GM19193 (cell line): ENCODE results near the gene FUOM.

ENCODE experiments used
- POLR2A ChIP-seq: IDR thresholded peaks from 4 replicates; pipeline ENCODE4 v1.6.1; 2011; ENCODE audit not compliant: insufficient read depth, insufficient read length; ENCODE audit errors: extremely low read depth

The FUOM gene

DNA sequence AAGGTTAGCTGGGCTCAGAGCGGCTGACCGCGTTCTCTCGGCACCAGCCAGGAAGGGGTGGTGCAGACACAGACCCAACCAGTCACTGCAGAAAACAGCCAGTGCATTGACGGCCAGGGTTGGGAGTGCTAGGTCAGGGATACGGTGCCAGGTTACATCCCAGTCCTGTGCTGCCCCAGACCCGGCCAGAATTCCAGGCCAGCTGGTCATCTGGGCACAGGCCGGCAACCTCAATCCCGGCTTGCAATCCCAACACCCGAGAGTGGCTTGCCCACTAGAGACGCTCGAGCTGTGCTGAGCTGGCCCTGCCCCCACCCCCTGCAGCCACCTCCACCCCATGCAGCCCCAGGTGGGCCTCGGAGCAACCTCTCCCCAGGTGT, 6.9 kb downstream of the FUOM start:
- no peak for TF ChIP-seq POLR2A

GRCh38 chr10:133350283-133350949, 7.4 kb downstream of the FUOM start:
- TF ChIP-seq POLR2A: peak; percentile 20

DNA sequence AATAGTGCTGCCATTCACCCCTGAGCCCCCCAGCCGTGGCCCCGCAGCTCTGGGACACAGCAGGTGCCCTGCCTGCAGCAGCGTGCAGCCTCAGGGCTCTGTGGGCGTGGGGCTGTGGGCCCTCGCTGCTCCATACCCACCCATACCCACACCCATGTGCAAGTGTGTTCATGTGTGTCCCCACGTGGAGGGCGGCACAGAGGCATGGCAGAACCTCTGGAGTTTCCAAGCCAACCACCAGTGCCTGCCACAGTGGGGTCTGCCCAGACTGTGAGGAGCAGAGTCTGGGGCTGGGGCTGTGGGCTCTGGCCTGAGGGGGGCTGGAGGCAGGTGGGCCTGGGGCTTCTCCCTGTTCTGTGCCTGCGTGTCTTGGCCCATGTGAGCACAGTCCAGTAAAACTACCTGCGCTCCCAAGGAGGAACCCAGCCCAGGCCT, 8.2 kb downstream of the FUOM start:
- no peak for TF ChIP-seq POLR2A

DNA sequence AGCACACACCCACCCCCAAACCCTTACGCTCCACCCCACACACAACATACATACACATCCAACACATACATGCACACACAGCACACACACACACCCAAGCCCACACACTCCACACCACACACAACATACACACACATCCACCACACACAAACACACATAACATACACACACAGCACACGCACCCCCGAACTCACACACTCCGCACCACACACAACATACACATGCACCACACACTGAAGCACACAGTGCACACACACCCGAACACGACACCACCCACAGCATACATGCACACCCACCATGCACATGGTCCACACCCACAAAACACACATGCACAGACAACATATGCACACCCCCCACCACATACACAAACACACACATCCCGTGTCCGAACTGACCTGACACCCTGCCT, 8.7 kb downstream of the FUOM start:
- peak; percentile 43 for TF ChIP-seq POLR2A

GRCh38 chr10:133347710-133348517, 9.9 kb downstream of the FUOM start:
- no peak for TF ChIP-seq POLR2A

- TF ChIP-seq POLR2A: no peak
Measured at GRCh38 chr10:133346413-133346812, 11.4 kb downstream of the FUOM start.

DNA sequence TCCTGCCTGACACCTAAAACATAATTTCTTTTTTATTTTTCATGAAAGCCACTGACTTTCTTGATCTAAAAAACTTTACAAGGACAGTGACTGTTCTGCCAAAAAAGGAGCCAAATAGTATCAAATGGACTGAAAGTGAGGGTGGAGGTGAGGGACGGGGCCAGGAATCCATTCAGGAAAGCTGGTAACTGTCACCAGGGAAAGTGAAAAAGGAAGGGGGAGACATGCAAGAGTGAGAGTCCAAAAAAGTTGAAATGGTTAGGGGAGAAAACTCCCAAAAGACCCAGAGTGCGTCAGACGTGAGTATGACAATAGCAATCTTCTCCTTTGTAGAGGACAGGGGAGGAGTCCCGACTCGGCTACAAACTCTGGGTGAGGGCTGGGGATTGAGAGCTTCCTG, 13.6 kb downstream of the FUOM start:
- TF ChIP-seq POLR2A: no peak

DNA sequence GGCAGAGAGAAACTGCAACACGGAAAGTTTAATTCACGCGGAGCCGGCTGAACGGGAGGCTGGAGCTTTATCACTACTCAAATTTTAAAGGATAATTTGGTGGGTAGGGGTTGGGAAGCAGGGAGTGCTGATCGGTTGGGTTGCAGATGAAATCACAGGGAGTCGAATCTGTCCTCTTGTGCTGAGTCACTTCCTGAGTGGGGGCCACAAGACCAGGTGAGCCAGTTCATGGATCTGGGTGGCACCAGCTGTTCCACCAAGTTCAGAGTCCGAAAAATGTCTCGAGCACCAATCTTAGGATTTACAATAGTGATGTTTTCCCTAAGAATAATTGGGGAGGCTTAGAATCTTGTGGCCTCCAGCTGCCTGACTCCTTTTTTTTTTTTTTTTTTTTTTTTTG, 14.3 kb downstream of the FUOM start:
- TF ChIP-seq POLR2A: no peak

DNA sequence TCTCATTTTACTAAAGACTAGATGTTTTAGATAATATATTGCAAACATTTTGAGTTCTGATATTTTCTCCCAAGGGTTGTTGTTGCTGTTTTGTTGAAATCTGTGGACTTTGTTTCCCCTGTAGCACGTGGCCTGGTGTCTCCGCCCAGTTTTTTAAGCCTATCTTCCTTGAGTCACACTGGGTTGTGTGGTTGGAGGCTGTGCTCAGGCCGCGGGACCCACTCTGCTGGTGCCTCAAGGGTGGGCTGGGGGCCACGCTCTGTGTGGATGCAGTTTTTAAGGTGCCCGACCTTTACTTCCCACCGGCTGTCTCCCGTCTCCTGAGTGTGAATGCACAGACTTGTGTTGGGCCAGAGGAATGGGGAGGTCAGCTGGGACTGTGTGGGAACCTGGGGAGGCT, 14.9 kb downstream of the FUOM start:
- no peak for TF ChIP-seq POLR2A

DNA sequence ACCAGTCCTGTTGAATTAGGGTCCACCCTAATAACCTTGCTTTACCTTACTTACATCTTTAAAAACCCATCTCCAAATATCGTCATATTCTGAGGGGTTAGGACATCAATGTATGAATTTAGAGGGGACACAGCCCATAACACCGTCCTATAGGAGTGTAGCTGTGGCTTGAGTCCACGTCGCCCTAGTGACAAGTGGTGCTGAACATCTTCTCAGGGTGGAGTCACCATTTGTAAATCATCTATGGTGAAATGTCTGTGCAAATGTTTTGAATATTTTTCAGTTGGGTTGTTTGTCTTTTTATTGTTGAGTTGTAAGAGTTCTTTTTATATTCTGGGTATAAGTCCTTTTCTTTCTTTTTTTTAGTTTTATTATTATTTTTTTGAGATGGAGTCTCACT, 15.8 kb downstream of the FUOM start:
- no peak for TF ChIP-seq POLR2A

DNA sequence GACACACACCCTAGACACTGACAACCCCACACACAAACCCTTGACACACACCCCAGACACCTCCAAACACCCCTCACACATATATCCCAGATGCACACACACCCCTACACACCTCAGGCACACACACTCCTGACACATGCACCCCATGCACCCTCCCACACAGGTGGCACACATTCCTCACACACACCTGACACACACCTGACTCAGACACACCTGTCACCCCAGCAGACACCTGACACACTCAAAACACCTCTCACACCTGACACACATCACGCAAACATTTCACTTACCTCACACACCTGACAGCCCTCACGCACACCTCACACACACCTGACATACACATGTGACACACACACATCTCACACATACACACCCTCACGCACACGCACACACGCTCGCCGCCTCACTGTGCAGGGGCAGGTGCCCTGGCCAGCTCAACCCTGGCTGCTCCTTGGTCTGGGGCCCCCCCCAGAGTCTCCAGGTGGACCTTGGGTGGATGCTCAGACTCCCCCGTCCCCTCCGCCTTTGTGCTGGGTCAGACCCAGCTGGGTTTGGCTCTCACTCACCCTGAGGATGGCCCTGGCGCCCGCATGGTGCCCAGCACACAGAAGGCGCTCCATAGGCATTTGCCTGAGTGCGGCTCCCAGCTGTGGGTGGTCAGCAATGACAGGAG, 18.0 kb downstream of the FUOM start:
- TF ChIP-seq POLR2A: no peak

- TF ChIP-seq POLR2A: no peak
Measured at GRCh38 chr10:133338080-133339071, 19.4 kb downstream of the FUOM start.

DNA sequence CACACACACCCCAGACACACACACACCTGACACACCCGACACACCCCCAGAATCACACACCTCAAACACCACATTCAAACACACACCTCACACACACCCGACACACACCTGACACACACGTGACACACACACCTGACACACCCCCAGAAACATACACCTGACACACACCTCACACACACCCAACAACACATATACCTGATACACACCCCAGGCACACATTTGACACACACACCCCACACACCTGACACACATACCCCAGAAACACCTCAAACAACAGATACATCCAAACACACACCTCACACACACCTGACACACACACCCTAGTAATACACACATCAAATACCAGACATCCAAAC, 20.5 kb downstream of the FUOM start:
- no peak for TF ChIP-seq POLR2A

DNA sequence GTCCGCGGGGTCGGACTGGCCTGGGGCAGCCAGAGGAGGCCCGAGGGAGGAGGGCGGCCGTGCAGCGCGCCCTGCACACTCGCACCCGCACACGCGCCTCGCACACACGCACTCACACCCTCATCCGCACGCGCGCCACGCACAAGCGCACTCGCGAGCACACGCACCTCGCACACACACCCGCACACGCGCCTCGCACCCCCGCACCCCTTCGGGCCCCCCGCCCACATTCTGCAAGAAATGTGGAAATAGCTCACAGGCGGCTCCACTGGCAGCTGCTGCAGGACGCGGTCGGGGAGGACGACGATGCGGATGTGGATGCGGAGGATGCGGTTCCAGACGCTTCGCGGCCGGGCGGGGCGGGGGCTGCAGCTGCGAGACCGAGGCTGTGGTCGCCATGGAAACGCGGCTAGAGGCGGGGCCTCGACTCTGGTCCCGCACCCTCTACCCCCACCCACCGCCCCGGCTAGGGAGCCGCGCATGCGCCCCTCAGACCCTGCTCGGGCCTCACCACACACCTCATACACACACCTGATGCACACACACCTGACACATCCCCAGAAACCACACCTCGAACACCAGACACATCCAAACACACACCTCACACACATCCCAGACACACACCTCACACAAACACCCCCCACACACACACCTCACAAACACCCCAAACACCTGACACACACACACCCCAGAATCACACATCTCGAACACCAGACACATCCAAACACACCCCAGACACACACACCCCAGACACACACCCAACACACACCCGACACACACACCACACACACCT, 21.0 kb downstream of the FUOM start, which contains the start of gene CALY:
CALY (minus strand) TSS at position 320 of the 793 bp plus-strand sequence. CDS start 7,907 bp downstream, outside the sequence.
- TF ChIP-seq POLR2A: no peak
